ENCODE results near the gene BACE2. TPM values are rescaled to one million over a fixed set of nuclear protein-coding genes. Genes with fewer than 3 reads are reported as not detected.

The BACE2 gene
- total and polyA plus RNA-seq, 4 donors: 1.7 to 16.7 (median 5.6) TPM

DNA sequence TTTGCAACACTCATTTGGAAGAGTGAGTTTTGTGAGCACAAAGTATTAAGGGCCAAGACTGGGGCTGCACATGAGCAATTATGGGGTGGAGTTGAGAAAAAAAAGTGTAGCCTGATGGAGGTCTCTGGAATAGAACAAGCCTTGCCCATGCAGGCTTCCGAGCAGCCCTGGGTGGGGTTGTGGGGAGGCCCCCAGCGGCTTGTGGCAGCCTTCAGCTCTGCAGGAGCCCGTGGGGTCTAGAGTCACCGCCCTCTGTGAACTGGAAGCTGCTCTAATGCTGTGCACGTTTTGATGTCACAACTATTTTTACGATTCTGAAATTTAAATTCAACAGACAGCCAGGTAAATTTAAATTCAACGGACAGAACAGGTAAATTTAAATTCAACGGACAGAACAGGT lies 58.9 kb downstream of the BACE2 start:
- no peaks in the 10 kb centered on the region for H3K9me3 ChIP-seq (ENCODE audit: control insufficient read depth in 4 of 4, low read length in 3 of 4)
- no peaks in the 10 kb centered on the region for H3K36me3 ChIP-seq (ENCODE audit: control insufficient read depth in 4 of 4, insufficient read depth in 3 of 4, low read depth in 1 of 4, low read length in 3 of 4)
- H3K4me1 ChIP-seq (ENCODE audit: control insufficient read depth in 4 of 4, insufficient read depth in 4 of 4, low read length in 3 of 4): no peaks in the 10 kb centered on the region
- DNase-seq (ENCODE audit: low spot score): no peak
- no peak for TF ChIP-seq EGR1 (IDR thresholded peaks at IDR 0.05; ENCODE audit: low read depth in 2 of 2)
- no peak for TF ChIP-seq HNF4A (conservative IDR thresholded peaks at IDR 0.05)
- TF ChIP-seq YY1 (IDR thresholded peaks at IDR 0.05): no peak
- no peak for TF ChIP-seq TAF1 (conservative IDR thresholded peaks at IDR 0.05)
- H3K4me3 ChIP-seq (ENCODE audit: low read depth in 1 of 3, low read length in 3 of 3): no peak overlapping the region
- WGBS: 75% methylated on average over 8 of the region's 8 CpGs
- no peaks in the 10 kb centered on the region for H3K27me3 ChIP-seq (ENCODE audit: control insufficient read depth in 4 of 4, insufficient read depth in 4 of 4, low read length in 3 of 4)
- no peak overlapping the region for H3K27ac ChIP-seq (ENCODE audit: low read depth in 1 of 2, low read length in 2 of 2)
- no peak overlapping the region for H3K9ac ChIP-seq (ENCODE audit: low read depth in 1 of 2, low read length in 2 of 2)

DNA sequence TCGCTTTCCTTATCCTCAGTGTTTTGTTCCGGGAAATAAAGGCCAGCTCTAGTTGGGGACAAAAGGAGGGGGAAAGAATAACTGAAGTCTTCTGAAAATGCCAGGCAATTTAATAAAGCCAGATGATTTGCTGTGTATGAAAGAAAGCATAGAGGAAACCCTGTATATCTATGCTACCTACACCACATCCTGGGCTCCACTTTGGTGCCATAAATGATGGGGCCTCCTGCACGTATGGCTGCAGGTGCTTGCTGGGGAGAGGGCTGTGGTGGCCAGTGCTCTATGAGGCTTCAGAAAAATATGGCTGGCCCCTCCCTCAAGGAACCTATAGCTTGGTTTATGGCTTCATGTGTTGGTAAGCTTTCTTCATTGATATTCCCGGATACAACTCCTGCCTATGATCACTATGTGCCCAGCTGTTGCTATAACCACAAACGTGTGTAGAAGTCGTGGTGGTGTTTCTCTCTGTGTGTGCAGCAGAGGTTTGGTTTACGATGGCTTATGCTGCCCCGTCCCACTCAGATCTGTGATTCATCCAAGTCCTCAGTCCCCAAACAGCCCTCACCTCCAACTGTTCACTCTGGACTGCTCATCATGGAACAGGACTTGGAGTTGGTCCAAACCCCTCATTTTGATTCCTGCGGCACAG lies 59.5 kb downstream of the BACE2 start:
- Histone ChIP-seq H3K36me3 (ENCODE audit: control insufficient read depth in 4 of 4, insufficient read depth in 3 of 4, low read depth in 1 of 4, low read length in 3 of 4) (no peaks in the 10 kb centered on the region), H3K4me1 (ENCODE audit: control insufficient read depth in 4 of 4, insufficient read depth in 4 of 4, low read length in 3 of 4) (no peaks in the 10 kb centered on the region), H3K27ac (ENCODE audit: low read depth in 1 of 2, low read length in 2 of 2) (no peak overlapping the region), H3K4me3 (ENCODE audit: low read depth in 1 of 3, low read length in 3 of 3) (no peak overlapping the region), H3K27me3 (ENCODE audit: control insufficient read depth in 4 of 4, insufficient read depth in 4 of 4, low read length in 3 of 4) (no peaks in the 10 kb centered on the region), H3K9me3 (ENCODE audit: control insufficient read depth in 4 of 4, low read length in 3 of 4) (no peaks in the 10 kb centered on the region), H3K9ac (ENCODE audit: low read depth in 1 of 2, low read length in 2 of 2) (no peak overlapping the region)
- no peak for DNase-seq (ENCODE audit: low spot score)
- WGBS: 77% methylated on average over 9 of the region's 9 CpGs
- no peak for TF ChIP-seq TAF1 (conservative IDR thresholded peaks at IDR 0.05)
- TF ChIP-seq FOXA2 (IDR thresholded peaks at IDR 0.05): no peak
- TF ChIP-seq, protein P1, sequence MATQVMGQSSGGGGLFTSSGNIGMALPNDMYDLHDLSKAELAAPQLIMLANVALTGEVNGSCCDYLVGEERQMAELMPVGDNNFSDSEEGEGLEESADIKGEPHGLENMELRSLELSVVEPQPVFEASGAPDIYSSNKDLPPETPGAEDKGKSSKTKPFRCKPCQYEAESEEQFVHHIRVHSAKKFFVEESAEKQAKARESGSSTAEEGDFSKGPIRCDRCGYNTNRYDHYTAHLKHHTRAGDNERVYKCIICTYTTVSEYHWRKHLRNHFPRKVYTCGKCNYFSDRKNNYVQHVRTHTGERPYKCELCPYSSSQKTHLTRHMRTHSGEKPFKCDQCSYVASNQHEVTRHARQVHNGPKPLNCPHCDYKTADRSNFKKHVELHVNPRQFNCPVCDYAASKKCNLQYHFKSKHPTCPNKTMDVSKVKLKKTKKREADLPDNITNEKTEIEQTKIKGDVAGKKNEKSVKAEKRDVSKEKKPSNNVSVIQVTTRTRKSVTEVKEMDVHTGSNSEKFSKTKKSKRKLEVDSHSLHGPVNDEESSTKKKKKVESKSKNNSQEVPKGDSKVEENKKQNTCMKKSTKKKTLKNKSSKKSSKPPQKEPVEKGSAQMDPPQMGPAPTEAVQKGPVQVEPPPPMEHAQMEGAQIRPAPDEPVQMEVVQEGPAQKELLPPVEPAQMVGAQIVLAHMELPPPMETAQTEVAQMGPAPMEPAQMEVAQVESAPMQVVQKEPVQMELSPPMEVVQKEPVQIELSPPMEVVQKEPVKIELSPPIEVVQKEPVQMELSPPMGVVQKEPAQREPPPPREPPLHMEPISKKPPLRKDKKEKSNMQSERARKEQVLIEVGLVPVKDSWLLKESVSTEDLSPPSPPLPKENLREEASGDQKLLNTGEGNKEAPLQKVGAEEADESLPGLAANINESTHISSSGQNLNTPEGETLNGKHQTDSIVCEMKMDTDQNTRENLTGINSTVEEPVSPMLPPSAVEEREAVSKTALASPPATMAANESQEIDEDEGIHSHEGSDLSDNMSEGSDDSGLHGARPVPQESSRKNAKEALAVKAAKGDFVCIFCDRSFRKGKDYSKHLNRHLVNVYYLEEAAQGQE (IDR thresholded peaks at IDR 0.05): no peak
- no peak for TF ChIP-seq YY1 (IDR thresholded peaks at IDR 0.05)
- no peak for TF ChIP-seq NR2F2 (IDR thresholded peaks at IDR 0.05)
- no peak for TF ChIP-seq FOXA1 (IDR thresholded peaks at IDR 0.05)
- no peak for TF ChIP-seq EGR1 (IDR thresholded peaks at IDR 0.05; ENCODE audit: low read depth in 2 of 2)
- TF ChIP-seq SP1 (IDR thresholded peaks at IDR 0.05): no peak
- TF ChIP-seq, protein P2, sequence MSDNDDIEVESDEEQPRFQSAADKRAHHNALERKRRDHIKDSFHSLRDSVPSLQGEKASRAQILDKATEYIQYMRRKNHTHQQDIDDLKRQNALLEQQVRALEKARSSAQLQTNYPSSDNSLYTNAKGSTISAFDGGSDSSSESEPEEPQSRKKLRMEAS (IDR thresholded peaks at IDR 0.05): no peak
- TF ChIP-seq RAD21 (IDR thresholded peaks at IDR 0.05): no peak
- no peak for TF ChIP-seq GABPA (IDR thresholded peaks at IDR 0.05 in 1 of 2, conservative IDR thresholded peaks at IDR 0.05 in 1 of 2)
- TF ChIP-seq JUND (IDR thresholded peaks at IDR 0.05): no peak
- TF ChIP-seq, protein P3, sequence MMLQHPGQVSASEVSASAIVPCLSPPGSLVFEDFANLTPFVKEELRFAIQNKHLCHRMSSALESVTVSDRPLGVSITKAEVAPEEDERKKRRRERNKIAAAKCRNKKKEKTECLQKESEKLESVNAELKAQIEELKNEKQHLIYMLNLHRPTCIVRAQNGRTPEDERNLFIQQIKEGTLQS (IDR thresholded peaks at IDR 0.05): no peak
- TF ChIP-seq HNF4G (IDR thresholded peaks at IDR 0.05): no peak
- TF ChIP-seq, protein P4, sequence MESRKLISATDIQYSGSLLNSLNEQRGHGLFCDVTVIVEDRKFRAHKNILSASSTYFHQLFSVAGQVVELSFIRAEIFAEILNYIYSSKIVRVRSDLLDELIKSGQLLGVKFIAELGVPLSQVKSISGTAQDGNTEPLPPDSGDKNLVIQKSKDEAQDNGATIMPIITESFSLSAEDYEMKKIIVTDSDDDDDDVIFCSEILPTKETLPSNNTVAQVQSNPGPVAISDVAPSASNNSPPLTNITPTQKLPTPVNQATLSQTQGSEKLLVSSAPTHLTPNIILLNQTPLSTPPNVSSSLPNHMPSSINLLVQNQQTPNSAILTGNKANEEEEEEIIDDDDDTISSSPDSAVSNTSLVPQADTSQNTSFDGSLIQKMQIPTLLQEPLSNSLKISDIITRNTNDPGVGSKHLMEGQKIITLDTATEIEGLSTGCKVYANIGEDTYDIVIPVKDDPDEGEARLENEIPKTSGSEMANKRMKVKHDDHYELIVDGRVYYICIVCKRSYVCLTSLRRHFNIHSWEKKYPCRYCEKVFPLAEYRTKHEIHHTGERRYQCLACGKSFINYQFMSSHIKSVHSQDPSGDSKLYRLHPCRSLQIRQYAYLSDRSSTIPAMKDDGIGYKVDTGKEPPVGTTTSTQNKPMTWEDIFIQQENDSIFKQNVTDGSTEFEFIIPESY (IDR thresholded peaks at IDR 0.05): no peak
- no peak for TF ChIP-seq HNF4A (conservative IDR thresholded peaks at IDR 0.05)

Data from liver (tissue), 9 donors.